Testis (tissue), 2 donors: ENCODE data around the gene RCAN2.

ENCODE experiments used
- POLR2A ChIP-seq: fragments of 450-650 bp; IDR thresholded peaks from one replicate; pipeline ENCODE4 v1.6.1; 2017; ENCODE audit warnings: antibody characterized with exemption, mild to moderate bottlenecking, moderate library complexity
- TF ChIP-seq, protein P1 (sequence below), 3 experiments: fragments of 450-650 bp in 2 of 3; fragments of 200-600 bp in 1 of 3; sonication (generic) in 1 of 3; IDR thresholded peaks; one replicate each; pipeline ENCODE4 v1.5.1; 2016 to 2019; ENCODE audit warnings: antibody characterized with exemption in 3 of 3, mild to moderate bottlenecking in 2 of 3, moderate library complexity in 1 of 3

DNA sequence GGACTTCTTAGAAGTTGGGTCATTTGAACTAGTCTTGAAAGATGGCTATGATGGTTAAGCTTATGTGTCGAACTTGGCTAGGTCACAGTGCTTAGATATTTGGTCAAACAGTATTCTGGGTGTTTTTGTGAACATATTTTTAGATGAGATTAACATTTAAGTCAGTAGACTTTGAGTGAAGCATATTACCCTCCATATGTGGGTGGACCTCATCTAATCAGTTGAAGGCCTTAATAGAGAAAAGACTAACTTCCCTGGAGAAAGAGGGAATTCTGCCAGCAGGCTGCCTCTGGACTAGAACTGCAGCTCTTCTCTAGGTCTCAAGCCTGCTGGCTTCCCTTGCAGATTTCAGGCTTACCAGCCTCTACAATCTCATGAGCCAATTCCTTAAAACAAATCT is 76.9 kb downstream of the RCAN2 start:
- TF ChIP-seq, protein P1, sequence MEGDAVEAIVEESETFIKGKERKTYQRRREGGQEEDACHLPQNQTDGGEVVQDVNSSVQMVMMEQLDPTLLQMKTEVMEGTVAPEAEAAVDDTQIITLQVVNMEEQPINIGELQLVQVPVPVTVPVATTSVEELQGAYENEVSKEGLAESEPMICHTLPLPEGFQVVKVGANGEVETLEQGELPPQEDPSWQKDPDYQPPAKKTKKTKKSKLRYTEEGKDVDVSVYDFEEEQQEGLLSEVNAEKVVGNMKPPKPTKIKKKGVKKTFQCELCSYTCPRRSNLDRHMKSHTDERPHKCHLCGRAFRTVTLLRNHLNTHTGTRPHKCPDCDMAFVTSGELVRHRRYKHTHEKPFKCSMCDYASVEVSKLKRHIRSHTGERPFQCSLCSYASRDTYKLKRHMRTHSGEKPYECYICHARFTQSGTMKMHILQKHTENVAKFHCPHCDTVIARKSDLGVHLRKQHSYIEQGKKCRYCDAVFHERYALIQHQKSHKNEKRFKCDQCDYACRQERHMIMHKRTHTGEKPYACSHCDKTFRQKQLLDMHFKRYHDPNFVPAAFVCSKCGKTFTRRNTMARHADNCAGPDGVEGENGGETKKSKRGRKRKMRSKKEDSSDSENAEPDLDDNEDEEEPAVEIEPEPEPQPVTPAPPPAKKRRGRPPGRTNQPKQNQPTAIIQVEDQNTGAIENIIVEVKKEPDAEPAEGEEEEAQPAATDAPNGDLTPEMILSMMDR (IDR thresholded peaks at IDR 0.05): no peak
- TF ChIP-seq POLR2A: no peak
